IPS-NIHi11 (cell line): ENCODE measurements around the gene NXPH2.

Experiments
- DNase-seq: peaks from one replicate; pipeline ENCODE4 v3.0.0; 2012; ENCODE audit warnings: mixed read lengths, low spot score

NXPH2 gene

GRCh38 chr2:138779781-138780445, at the start of gene NXPH2:
NXPH2 (minus strand) TSS chr2:138780390; CDS start chr2:138780241, 149 bp downstream.
- DNase-seq: peak; percentile 30

GRCh38 chr2:138829326-138829919, 49.2 kb upstream of the NXPH2 start:
- peak; percentile 60 for DNase-seq

- peak; percentile 44 for DNase-seq
Observed at GRCh38 chr2:138827426-138828054, 47.4 kb upstream of the NXPH2 start.

GRCh38 chr2:138823666-138824065, 43.5 kb upstream of the NXPH2 start:
- peak; percentile 13 for DNase-seq

GRCh38 chr2:138819964-138820363, 39.8 kb upstream of the NXPH2 start:
- no peak for DNase-seq

GRCh38 chr2:138818556-138818955, 38.4 kb upstream of the NXPH2 start:
- DNase-seq: peak; percentile 19

DNA sequence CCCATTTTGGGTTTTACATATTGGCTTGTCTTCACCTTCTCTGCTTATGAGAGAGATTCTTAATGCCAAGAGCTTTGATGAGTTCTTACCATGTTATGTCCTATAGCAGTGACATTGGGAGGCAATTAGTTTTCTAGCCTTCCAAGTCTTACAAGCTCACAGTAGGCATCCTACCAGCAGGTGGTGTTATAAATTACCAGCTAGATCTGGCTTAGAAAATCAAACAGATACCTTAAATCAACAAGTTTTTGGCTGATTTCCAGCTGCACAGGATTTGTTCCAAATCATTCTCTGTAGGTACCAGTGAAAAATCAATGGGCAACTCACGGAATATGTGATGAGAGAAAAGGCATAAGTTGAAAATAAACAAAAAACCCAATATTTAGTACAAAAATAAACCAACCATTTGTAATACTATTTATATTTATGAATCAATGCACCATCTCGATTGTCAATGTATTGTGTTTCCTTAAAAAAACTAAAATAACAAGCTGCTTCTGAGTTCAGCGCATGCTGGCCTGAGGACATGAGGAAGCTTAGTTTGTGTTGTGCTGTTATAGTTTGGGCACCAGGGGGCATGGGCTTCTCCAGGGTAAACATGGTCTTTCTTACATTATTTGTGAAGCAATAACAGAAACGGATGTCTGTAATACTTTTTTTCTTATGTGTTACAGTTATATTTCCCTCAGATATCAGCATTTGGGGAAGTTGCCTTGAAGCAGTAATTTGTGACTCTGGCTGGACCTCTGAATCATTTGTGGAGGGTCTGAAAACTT, 34.1 kb upstream of the NXPH2 start:
- DNase-seq: peak; percentile 20

DNA sequence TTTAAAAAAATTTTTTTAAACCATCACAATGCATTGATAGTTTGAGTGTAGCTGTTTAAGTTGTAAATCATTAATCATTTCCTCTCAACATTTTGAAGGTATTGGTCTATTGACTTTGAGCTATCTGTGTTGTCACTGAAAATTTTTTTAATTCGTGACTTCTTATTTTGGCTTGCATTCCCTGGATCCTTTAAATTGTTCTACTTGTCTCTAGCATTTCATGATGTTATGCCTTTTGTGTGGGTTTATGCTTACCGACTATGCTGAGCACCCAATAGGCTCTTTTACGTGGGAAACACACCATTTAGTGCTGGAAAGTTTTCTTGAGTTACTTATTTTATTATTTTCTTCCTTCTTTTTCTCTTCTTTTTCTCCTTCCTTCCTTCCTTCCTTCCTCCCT, 31.2 kb upstream of the NXPH2 start:
- no peak for DNase-seq

DNA sequence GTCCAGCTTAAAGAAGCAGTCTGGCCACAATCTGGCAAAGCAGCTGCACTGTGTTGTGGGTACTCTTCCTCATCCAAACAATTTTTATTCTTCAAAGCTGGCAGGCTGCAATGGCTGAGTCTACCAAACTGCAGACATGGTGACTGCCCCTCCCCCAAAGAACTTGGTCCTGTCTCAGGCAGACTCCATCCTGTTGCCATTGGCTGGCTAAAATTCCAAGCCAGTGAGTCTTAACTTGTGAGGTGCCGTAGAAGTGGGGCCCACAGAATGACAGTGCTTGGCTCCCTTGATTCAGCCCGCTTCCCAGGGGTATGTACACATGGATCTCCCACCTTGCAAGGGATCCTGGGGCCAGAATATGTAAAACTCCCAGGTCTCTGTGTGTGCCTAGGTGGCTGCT, 14.5 kb upstream of the NXPH2 start:
- no peak for DNase-seq

- peak; percentile 29 for DNase-seq
Observed at GRCh38 chr2:138787053-138787666, 7.0 kb upstream of the NXPH2 start.

GRCh38 chr2:138782383-138782782, 2.2 kb upstream of the NXPH2 start:
- no peak for DNase-seq

- DNase-seq: no peak
Observed at GRCh38 chr2:138780908-138781307, 718 bp upstream of the NXPH2 start.

DNA sequence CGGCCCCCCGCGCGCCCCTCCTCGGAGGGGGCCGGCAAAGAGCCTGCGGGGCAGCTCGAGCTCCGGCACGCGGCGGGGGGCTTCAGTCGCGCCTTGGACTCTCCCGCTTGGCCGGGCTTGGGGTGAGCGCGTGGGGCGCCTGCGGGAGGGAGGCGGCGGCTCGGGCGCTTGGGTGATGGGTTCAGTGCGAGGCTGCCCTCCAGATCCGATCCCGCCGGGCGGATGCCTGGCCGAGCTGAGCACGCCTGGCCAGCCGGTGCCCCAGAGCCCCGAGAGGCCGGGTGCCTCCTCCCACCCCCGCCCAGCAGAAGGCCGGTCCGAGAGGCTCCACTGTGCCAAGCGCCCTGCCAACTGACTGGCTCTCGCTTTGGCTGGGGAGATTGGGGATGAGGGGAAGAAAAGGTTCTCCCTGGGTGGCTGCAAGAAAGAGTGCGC, 273 bp upstream of the NXPH2 start:
- DNase-seq: peak; percentile 24

- no peak for DNase-seq
Observed at GRCh38 chr2:138779406-138779780, 797 bp downstream of the NXPH2 start.

- peak; percentile 56 for DNase-seq
Observed at GRCh38 chr2:138777996-138778395, 2.2 kb downstream of the NXPH2 start.

DNA sequence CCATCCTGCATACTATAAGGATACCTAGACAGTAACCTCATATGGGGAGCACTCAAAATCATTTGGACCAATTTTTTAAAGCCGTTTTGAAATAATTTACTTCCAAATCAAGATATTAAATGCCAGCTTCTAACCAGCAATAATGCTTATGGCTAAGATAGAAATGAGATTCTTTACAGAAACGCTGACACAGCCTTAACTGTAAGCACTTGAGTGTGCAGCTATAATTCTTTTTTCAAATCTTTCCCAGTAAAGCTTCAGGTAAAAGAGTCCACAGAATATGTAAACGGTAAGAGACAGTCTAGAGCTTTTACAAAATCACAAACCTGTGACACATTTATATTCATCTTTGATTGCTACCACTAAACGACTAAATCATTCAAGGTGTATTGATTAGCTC, 4.5 kb downstream of the NXPH2 start:
- DNase-seq: no peak

DNA sequence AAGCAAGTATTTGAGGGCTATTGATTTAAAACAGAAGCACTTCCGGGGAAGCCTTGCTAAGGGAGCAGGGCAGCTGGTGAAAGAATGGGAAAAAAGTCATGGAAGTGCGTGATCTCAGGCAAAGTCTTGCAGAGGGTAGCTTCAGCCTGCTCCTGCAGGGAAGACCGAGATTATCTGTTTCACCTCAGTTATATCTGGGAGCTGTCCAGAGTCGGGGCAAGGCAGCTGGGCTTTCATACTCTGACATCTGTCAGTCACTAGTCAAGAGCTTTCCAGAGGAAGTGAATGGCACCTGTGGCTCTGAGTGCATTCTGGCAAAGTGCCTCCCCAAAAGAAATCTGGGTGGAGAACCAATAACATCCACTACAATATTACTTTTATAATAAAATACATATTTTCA, 8.7 kb downstream of the NXPH2 start:
- DNase-seq: no peak

GRCh38 chr2:138767101-138767500, 13.1 kb downstream of the NXPH2 start:
- no peak for DNase-seq

GRCh38 chr2:138766464-138766863, 13.7 kb downstream of the NXPH2 start:
- no peak for DNase-seq

DNA sequence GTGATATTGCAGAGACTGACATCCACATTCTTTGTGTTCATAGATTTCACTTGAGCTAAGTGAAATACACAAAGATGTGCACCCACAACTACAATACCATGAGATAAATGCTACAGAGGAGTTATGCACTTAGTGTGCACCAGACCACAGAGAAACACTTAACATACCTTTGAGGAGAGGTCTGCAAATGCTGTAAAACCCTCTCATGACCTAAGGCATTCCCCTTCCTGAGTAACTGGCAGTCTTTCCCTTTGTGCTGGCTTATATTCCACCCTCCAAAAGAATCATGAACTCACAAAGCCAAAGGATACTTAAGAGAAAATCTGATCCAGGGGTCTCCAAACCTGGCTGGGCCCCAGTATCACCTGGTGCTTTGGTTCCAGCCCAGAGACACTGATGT, 16.2 kb downstream of the NXPH2 start:
- DNase-seq: no peak

GRCh38 chr2:138762533-138762932, 17.7 kb downstream of the NXPH2 start:
- DNase-seq: no peak

DNA sequence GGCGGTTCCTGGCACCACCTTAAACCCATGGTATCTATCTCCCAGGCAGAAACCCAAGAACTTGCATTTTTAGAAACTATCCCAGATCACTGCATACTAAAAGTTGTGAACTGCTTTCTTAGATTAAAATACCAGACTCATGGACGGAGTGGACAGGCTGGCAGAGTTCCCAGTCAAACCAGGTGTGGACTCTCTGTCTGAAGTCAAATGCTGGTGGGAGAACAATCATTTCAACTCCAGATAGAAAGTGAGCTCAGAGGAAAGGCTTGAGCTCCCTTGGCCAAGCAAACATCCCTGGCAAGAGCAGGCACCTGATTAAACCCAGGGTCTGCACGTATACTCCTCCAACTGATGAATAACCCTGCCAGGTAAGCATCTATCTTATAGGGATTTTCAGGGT, 19.5 kb downstream of the NXPH2 start:
- no peak for DNase-seq
